CD14-positive monocyte (primary cell): Measurements from ENCODE around the gene WIZ. TPM values are rescaled to one million over a fixed set of nuclear protein-coding genes. Genes with fewer than 3 reads are reported as not detected.

ENCODE experiments used
- DNase-seq, 3 donors: peaks; one replicate each; pipeline ENCODE4 v3.0.0-alpha.2; 2011 to 2022
- H2AFZ ChIP-seq: 2 replicates; pipeline ENCODE4 v1.6.0; 2012; ENCODE audit warnings: mild to moderate bottlenecking, low read depth, low read length, inconsistent platforms; ENCODE audit not compliant: insufficient read depth, poor library complexity, severe bottlenecking
- H3K27ac ChIP-seq, 2 donors: 1 replicate in 1 of 2; 2 replicates in 1 of 2; pipeline ENCODE4 v1.5.1; 2012 to 2013; ENCODE audit warnings: low read length in 2 of 2, control low read depth in 1 of 2, inconsistent platforms in 1 of 2, low read depth in 1 of 2, mild to moderate bottlenecking in 1 of 2
- H3K27me3 ChIP-seq, 2 donors: one replicate each; pipeline versions ENCODE4 v1.6.0 to v1.6.1; 2011 to 2013; ENCODE audit warnings: low read length in 2 of 2; ENCODE audit not compliant: control insufficient read depth in 2 of 2, insufficient read depth in 2 of 2
- H3K36me3 ChIP-seq, 2 donors: replicated peaks in 1 of 2; 1 replicate in 1 of 2; 2 replicates in 1 of 2; pipeline versions ENCODE4 v1.5.1 to v1.6.1; 2012 to 2013; ENCODE audit warnings: low read length in 2 of 2, control low read depth in 1 of 2, inconsistent platforms in 1 of 2, mild to moderate bottlenecking in 1 of 2; ENCODE audit not compliant: insufficient read depth in 2 of 2, control insufficient read depth in 1 of 2
- H3K4me1 ChIP-seq, 2 donors: 1 replicate in 1 of 2; 2 replicates in 1 of 2; pipeline versions ENCODE4 v1.5.1 to v1.6.1; 2012 to 2013; ENCODE audit warnings: low read length in 2 of 2, control low read depth in 1 of 2, inconsistent platforms in 1 of 2, mild to moderate bottlenecking in 1 of 2, moderate library complexity in 1 of 2; ENCODE audit not compliant: insufficient read depth in 2 of 2, control insufficient read depth in 1 of 2
- H3K4me2 ChIP-seq: replicated peaks from 2 replicates; pipeline ENCODE3; 2012; ENCODE audit warnings: low read length, moderate library complexity, mild to moderate bottlenecking; ENCODE audit not compliant: poor library complexity, severe bottlenecking; ENCODE audit errors: extremely low read depth
- H3K4me3 ChIP-seq, 3 experiments: fragments of 200-600 bp in 1 of 3; sonication (generic) in 1 of 3; replicated peaks in 1 of 3; 1 replicate in 2 of 3; 2 replicates in 1 of 3; pipeline ENCODE4 v1.5.1; 2011 to 2013; ENCODE audit warnings: low read length in 3 of 3, mild to moderate bottlenecking in 3 of 3, control low read depth in 2 of 3, low read depth in 2 of 3, inconsistent platforms in 1 of 3, moderate library complexity in 1 of 3
- H3K79me2 ChIP-seq: 2 replicates; pipeline ENCODE4 v1.6.0; 2012; ENCODE audit warnings: mild to moderate bottlenecking, control low read depth, inconsistent platforms, low read length, moderate library complexity; ENCODE audit not compliant: insufficient read depth
- H3K9ac ChIP-seq: 2 replicates; pipeline ENCODE4 v1.6.0; 2017; ENCODE audit warnings: low read length, mild to moderate bottlenecking; ENCODE audit not compliant: insufficient read depth, poor library complexity, severe bottlenecking
- H3K9me3 ChIP-seq, 2 donors: replicated peaks in 1 of 2; 1 replicate in 1 of 2; 2 replicates in 1 of 2; pipeline versions ENCODE4 v1.5.1 to v1.6.1; 2012 to 2013; ENCODE audit warnings: low read length in 2 of 2, control low read depth in 1 of 2; ENCODE audit not compliant: control insufficient read depth in 1 of 2, insufficient read depth in 1 of 2
- H4K20me1 ChIP-seq: 2 replicates; pipeline ENCODE4 v1.6.0; 2012; ENCODE audit warnings: mild to moderate bottlenecking, low read length, control low read depth, moderate library complexity; ENCODE audit not compliant: insufficient read depth
- H3K27ac Mint-ChIP-seq, 7 donors: one replicate each; pipeline ENCODE4 v1.8.0; 2020; ENCODE audit warnings: mild to moderate bottlenecking in 7 of 7, mixed read lengths in 7 of 7, moderate library complexity in 6 of 7, inconsistent platforms in 2 of 7
- H3K27me3 Mint-ChIP-seq, 3 donors: one replicate each; pipeline ENCODE4 v1.8.0; 2021 to 2022; ENCODE audit warnings: low read depth in 3 of 3, mild to moderate bottlenecking in 3 of 3, mixed read lengths in 3 of 3, moderate library complexity in 3 of 3, inconsistent platforms in 1 of 3
- H3K36me3 Mint-ChIP-seq, 2 donors: one replicate each; pipeline ENCODE4 v1.8.0; 2020; ENCODE audit warnings: mixed read lengths in 2 of 2, inconsistent platforms in 1 of 2, mild to moderate bottlenecking in 1 of 2
- H3K4me1 Mint-ChIP-seq: one replicate; pipeline ENCODE4 v1.8.0; 2020; ENCODE audit warnings: mild to moderate bottlenecking, mixed read lengths
- H3K4me3 Mint-ChIP-seq, 2 donors: one replicate each; pipeline ENCODE4 v1.8.0; 2020; ENCODE audit warnings: mild to moderate bottlenecking in 2 of 2, mixed read lengths in 2 of 2, moderate library complexity in 1 of 2
- H3K9me3 Mint-ChIP-seq, 7 donors: one replicate each; pipeline ENCODE4 v1.8.0; 2020 to 2022; ENCODE audit warnings: mixed read lengths in 7 of 7, mild to moderate bottlenecking in 6 of 7, moderate library complexity in 6 of 7, inconsistent platforms in 2 of 7
- WGBS: methylation state at CpG from one replicate; pipeline ENCODE4 v1.1.5; 2013; ENCODE audit warnings: missing lambda C conversion rate; ENCODE audit not compliant: insufficient coverage; 5-methylcytosine and 5-hydroxymethylcytosine counted together
- intact Hi-C, 2 donors: fragments of 100-400 bp; cut with micrococcal nuclease; formaldehyde crosslinking; loops; one replicate each; pipeline versions ENCODE4 v1.15.0 to v1.15.1; 2023
- polyA plus RNA-seq, 3 donors: library from polyadenylated mRNA; depleted of rRNA in 1 of 3; unstranded in 2 of 3; stranded (reverse) in 1 of 3; fragments of 300-500 nt in 2 of 3; fragments of >200 nt in 1 of 3; fragmentation: Illumina TruSeq in 2 of 3; gene quantifications; 1 replicate in 2 of 3; 2 replicates in 1 of 3; pipeline ENCODE4 v1.2.3, GENCODE V29; 2012 to 2021
- TF ChIP-seq, protein P1 (sequence below): fragments of 200-600 bp; IDR thresholded peaks from one replicate; pipeline ENCODE4 v1.8.0; 2022; ENCODE audit warnings: antibody characterized with exemption, mild to moderate bottlenecking

Gene WIZ
- polyA plus RNA-seq, 3 donors, result 0.47 to 13.7 (median 0.51) TPM

DNA sequence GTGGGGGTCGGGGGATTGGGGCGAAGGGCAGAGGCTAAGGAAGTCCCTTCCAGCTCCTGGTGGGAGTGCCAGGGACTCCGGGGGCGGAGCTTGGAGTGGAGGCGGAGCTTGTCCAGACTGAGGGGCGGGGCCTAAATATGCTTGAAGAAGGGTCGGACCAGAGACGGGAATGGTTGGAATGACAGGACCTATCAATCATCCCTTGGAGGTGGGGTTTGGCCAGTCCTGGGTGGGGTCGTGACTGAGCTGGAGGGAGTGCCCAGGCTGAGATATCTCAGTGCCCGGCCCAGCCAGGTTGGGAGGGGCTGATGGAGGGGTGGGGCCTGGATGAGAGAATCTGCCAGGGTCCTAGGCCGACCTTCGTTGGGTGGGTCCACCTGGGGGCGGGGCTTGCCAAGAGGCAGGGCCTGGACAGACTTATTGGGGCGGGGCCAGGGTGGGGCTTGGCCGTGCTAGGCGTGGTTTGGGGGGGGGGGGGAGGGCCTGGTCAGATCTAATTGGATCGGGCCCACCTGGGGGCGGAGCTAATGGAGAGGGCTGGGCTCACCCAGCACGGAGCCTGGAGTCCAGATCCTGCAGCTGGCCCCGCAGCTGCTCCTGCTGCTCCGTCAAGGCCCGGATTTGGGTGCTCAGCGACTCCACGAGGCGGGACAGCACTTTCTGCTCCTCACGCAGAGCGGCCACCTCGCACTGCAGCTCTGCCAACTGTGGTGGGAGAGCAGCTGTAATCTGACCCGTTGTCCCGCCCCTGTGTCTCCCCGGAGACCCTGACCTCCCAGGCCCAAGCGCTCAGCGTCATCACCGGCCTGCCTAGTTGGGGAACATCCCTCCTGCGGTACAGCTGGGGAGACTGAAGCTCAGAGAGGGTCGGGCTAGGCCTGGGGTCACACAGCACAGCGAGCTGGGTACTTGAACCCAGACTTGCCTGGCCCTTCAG, 2.6 kb upstream of the WIZ start:
- no peaks in the 10 kb centered on the region for H3K9me3 ChIP-seq
- H4K20me1 ChIP-seq, result peaks cover 4% of the 10 kb centered on the region
- H3K4me3 Mint-ChIP-seq, result no peak overlapping the region
- peaks cover 40 to 55% of the 10 kb centered on the region in 2 donors for H3K36me3 ChIP-seq
- peak overlapping the region in 3 of 7 donors; percentile 38 to 53 (median 50) for H3K27ac Mint-ChIP-seq
- H3K9ac ChIP-seq, result no peak overlapping the region
- intact Hi-C loops, result no loop called here
- H3K9me3 Mint-ChIP-seq, result peaks cover 0 to 3% (median 2%) of the 10 kb centered on the region in 7 donors
- 94% methylated on average over 32 of the region's 37 CpGs for WGBS
- no peak overlapping the region for H3K27ac ChIP-seq
- H3K4me3 ChIP-seq, result no peak overlapping the region
- no peak for DNase-seq
- H3K27me3 Mint-ChIP-seq, result peaks cover 0 to 1% (median 0%) of the 10 kb centered on the region in 3 donors
- TF ChIP-seq, protein P1, sequence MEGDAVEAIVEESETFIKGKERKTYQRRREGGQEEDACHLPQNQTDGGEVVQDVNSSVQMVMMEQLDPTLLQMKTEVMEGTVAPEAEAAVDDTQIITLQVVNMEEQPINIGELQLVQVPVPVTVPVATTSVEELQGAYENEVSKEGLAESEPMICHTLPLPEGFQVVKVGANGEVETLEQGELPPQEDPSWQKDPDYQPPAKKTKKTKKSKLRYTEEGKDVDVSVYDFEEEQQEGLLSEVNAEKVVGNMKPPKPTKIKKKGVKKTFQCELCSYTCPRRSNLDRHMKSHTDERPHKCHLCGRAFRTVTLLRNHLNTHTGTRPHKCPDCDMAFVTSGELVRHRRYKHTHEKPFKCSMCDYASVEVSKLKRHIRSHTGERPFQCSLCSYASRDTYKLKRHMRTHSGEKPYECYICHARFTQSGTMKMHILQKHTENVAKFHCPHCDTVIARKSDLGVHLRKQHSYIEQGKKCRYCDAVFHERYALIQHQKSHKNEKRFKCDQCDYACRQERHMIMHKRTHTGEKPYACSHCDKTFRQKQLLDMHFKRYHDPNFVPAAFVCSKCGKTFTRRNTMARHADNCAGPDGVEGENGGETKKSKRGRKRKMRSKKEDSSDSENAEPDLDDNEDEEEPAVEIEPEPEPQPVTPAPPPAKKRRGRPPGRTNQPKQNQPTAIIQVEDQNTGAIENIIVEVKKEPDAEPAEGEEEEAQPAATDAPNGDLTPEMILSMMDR, result no peak
- H3K4me1 ChIP-seq, result peaks cover 11 to 12% of the 10 kb centered on the region in 2 donors
- H3K79me2 ChIP-seq, result no peaks in the 10 kb centered on the region
- H3K4me2 ChIP-seq, result no peak overlapping the region
- no peaks in the 10 kb centered on the region for H3K27me3 ChIP-seq
- H3K4me1 Mint-ChIP-seq, result peaks cover 15% of the 10 kb centered on the region
- H2AFZ ChIP-seq, result no peak overlapping the region
- peaks cover 40 to 42% of the 10 kb centered on the region in 2 donors for H3K36me3 Mint-ChIP-seq

DNA sequence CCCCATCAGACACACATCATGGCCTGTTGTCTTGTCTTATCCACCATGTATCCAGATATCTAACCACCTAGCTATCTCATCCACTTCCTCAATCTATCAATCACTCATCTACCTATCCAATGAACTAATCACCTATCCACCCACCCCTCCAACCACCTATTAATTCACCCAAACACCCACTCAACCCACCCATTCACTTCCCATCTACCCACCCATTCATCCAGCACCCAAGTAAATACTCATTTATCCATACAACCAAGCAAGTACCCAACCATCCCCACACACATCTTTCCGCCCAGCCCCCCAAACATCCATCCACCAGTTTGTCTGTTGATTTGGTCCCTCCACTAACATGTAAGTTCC, 753 bp upstream of the WIZ start:
- H3K4me1 Mint-ChIP-seq, result peaks cover 15% of the 10 kb centered on the region
- WGBS, result 100% methylated on average over 1 of the region's 1 CpG
- Histone ChIP-seq H3K36me3 (peaks cover 25 to 39% of the 10 kb centered on the region in 2 donors), H4K20me1 (peaks cover 4% of the 10 kb centered on the region), H3K9me3 (no peaks in the 10 kb centered on the region), H3K4me1 (peaks cover 11 to 12% of the 10 kb centered on the region in 2 donors), H3K27me3 (no peaks in the 10 kb centered on the region), H3K9ac (no peak overlapping the region), H3K4me3 (peak overlapping the region in 1 of 3 experiments; percentile 46), H2AFZ (peak overlapping the region; percentile 6), H3K79me2 (no peaks in the 10 kb centered on the region), H3K27ac (peak overlapping the region; percentile 46 to 75), H3K4me2 (peak overlapping the region; percentile 88)
- intact Hi-C loops, result loop anchor here (1.0 to 2.0 kb wide), 3 partner anchors 18 to 32 kb away; partner anchors contain the start of gene AKAP8L (in 1 of the 2)
- peak overlapping the region; percentile 57 to 63 for H3K4me3 Mint-ChIP-seq
- H3K36me3 Mint-ChIP-seq, result peaks cover 30 to 34% of the 10 kb centered on the region in 2 donors
- no peak for DNase-seq
- TF ChIP-seq, protein P1, result no peak
- peak overlapping the region; percentile 84 to 94 (median 92) for H3K27ac Mint-ChIP-seq
- peaks cover 0 to 3% (median 2%) of the 10 kb centered on the region in 7 donors for H3K9me3 Mint-ChIP-seq
- H3K27me3 Mint-ChIP-seq, result peaks cover 0 to 5% (median 0%) of the 10 kb centered on the region in 3 donors
